Esophagus squamous epithelium (tissue), 4 donors: ENCODE data around the gene SPIB.

Experiments used
- CTCF ChIP-seq, 6 experiments: fragments of 450-650 bp in 4 of 6; fragments of 200-600 bp in 2 of 6; sonication (generic) in 2 of 6; IDR thresholded peaks; one replicate each; pipeline ENCODE4 v1.5.1; 2016 to 2019; ENCODE audit warnings: antibody characterized with exemption in 6 of 6, mild to moderate bottlenecking in 4 of 6, moderate library complexity in 4 of 6
- POLR2A ChIP-seq, 4 donors: fragments of 450-650 bp; IDR thresholded peaks; one replicate each; pipeline ENCODE4 v1.6.1; 2017; ENCODE audit warnings: antibody characterized with exemption in 4 of 4, mild to moderate bottlenecking in 4 of 4, moderate library complexity in 3 of 4

GRCh38 chr19:50434525-50434924 lies 15.8 kb downstream of the SPIB start:
- TF ChIP-seq CTCF (IDR thresholded peaks at IDR 0.05) (no peak), POLR2A (IDR thresholded peaks at IDR 0.05) (no peak)
